GM23338 (cell line): Measurements from ENCODE around the gene CEP44. TPM values are rescaled to one million over a fixed set of nuclear protein-coding genes. Genes with fewer than 3 reads are reported as not detected.

Source experiments
- ATAC-seq: fragments of 200-7000 bp; cut with Tn5 transposase; 3 replicates; pipeline ENCODE4 v1.9.1; 2020
- DNase-seq: peaks from one replicate; pipeline ENCODE4 v3.0.0-alpha.2; 2015; ENCODE audit warnings: low spot score
- H2AFZ ChIP-seq: fragments of 200-600 bp; sonication (generic); 2 replicates; pipeline ENCODE4 v1.8.0; 2016; ENCODE audit warnings: antibody characterized with exemption, mild to moderate bottlenecking, moderate library complexity
- H3F3A ChIP-seq: fragments of 200-600 bp; sonication (generic); replicated peaks from 2 replicates; pipeline ENCODE4 v1.8.0; 2017; ENCODE audit warnings: antibody characterized with exemption, mixed run types, low read depth
- H3K27ac ChIP-seq: fragments of 200-600 bp; sonication (generic); 2 replicates; pipeline ENCODE4 v1.6.1; 2016; ENCODE audit warnings: low read depth
- H3K27me3 ChIP-seq: fragments of 200-600 bp; sonication (generic); 2 replicates; pipeline ENCODE4 v1.8.0; 2016; ENCODE audit warnings: mild to moderate bottlenecking, mixed run types, moderate library complexity; ENCODE audit not compliant: insufficient read depth
- H3K36me3 ChIP-seq: fragments of 200-600 bp; sonication (generic); 2 replicates; pipeline ENCODE4 v1.8.0; 2016; ENCODE audit warnings: mild to moderate bottlenecking; ENCODE audit not compliant: insufficient read depth
- H3K4me1 ChIP-seq: fragments of 200-600 bp; sonication (generic); 2 replicates; pipeline ENCODE4 v1.8.0; 2016; ENCODE audit warnings: mild to moderate bottlenecking, moderate library complexity; ENCODE audit not compliant: insufficient read depth
- H3K4me2 ChIP-seq: fragments of 200-600 bp; sonication (generic); 2 replicates; pipeline ENCODE4 v1.7.1; 2017; ENCODE audit warnings: mixed run types
- H3K4me3 ChIP-seq: fragments of 200-600 bp; sonication (generic); 2 replicates; pipeline ENCODE4 v1.6.1; 2016; ENCODE audit warnings: mixed run types
- H3K79me2 ChIP-seq: fragments of 200-600 bp; sonication (generic); replicated peaks from 2 replicates; pipeline ENCODE4 v1.8.0; 2017; ENCODE audit warnings: mild to moderate bottlenecking; ENCODE audit not compliant: insufficient read depth
- H3K9me2 ChIP-seq: fragments of 200-600 bp; sonication (generic); 2 replicates; pipeline ENCODE4 v1.8.0; 2017; ENCODE audit not compliant: insufficient read depth
- H4K20me1 ChIP-seq: fragments of 200-600 bp; sonication (generic); replicated peaks from 2 replicates; pipeline ENCODE4 v1.8.0; 2017; ENCODE audit warnings: mild to moderate bottlenecking; ENCODE audit not compliant: insufficient read depth
- H3K27ac Mint-ChIP-seq: 2 replicates; pipeline ENCODE4 v1.8.0; 2020; ENCODE audit warnings: inconsistent platforms, mild to moderate bottlenecking, moderate library complexity, mixed read lengths
- H3K27me3 Mint-ChIP-seq: 3 replicates; pipeline ENCODE4 v1.8.0; 2022; ENCODE audit warnings: low read depth, mild to moderate bottlenecking, moderate library complexity, mixed read lengths, inconsistent platforms; ENCODE audit not compliant: insufficient read depth, poor library complexity
- H3K36me3 Mint-ChIP-seq: 3 replicates; pipeline ENCODE4 v1.8.0; 2021; ENCODE audit warnings: low read depth, mild to moderate bottlenecking, inconsistent platforms, moderate library complexity, mixed read lengths
- H3K4me1 Mint-ChIP-seq: 3 replicates; pipeline ENCODE4 v1.8.0; 2020; ENCODE audit warnings: mild to moderate bottlenecking, inconsistent platforms, mixed read lengths
- H3K4me3 Mint-ChIP-seq: 3 replicates; pipeline ENCODE4 v1.8.0; 2021; ENCODE audit warnings: moderate library complexity, mild to moderate bottlenecking, inconsistent platforms, mixed read lengths
- H3K9me3 Mint-ChIP-seq: 3 replicates; pipeline ENCODE4 v1.8.0; 2020; ENCODE audit warnings: moderate library complexity, mild to moderate bottlenecking, inconsistent platforms, mixed read lengths
- CTCF ChIP-seq, 2 experiments: fragments of 200-600 bp in 1 of 2; sonication (generic) in 1 of 2; conservative IDR thresholded peaks; 2 replicates each; pipeline versions ENCODE4 v1.5.1 to v1.6.1; 2016 to 2017; ENCODE audit warnings: antibody characterized with exemption in 2 of 2, low read depth in 2 of 2, mild to moderate bottlenecking in 2 of 2, moderate library complexity in 1 of 2
- EZH2phosphoT487 ChIP-seq: fragments of 200-600 bp; sonication (generic); IDR thresholded peaks from one replicate; pipeline ENCODE4 v1.8.1; 2018; ENCODE audit warnings: antibody characterized with exemption; ENCODE audit not compliant: unreplicated experiment
- polyA plus RNA-seq: library from polyadenylated mRNA; unstranded; fragments of >200 nt; fragmentation: Nextera tagmentation; extraction: Ambion mirVana; gene quantifications from 2 replicates; pipeline ENCODE4 v1.2.1, GENCODE V29; 2016
- total RNA-seq: library from RNA; depleted of rRNA; stranded (reverse); fragments of >200 nt; shearing (Covaris generic); gene quantifications from 2 replicates; pipeline ENCODE4 v1.2.3, GENCODE V29; 2014
- TF ChIP-seq, protein P1 (sequence below): fragments of 250-450 bp; sonication (Bioruptor Pico); IDR thresholded peaks from 2 replicates; pipeline ENCODE4 v1.5.0; 2020; ENCODE audit warnings: mild to moderate bottlenecking, moderate library complexity
- TF ChIP-seq, protein P2 (sequence below): IDR thresholded peaks from 2 replicates; pipeline ENCODE4 v1.6.1; 2016; ENCODE audit warnings: antibody characterized with exemption

The CEP44 gene
- total and polyA plus RNA-seq, 2 experiments from 2014 or later = 12.1 to 17.4 TPM

DNA sequence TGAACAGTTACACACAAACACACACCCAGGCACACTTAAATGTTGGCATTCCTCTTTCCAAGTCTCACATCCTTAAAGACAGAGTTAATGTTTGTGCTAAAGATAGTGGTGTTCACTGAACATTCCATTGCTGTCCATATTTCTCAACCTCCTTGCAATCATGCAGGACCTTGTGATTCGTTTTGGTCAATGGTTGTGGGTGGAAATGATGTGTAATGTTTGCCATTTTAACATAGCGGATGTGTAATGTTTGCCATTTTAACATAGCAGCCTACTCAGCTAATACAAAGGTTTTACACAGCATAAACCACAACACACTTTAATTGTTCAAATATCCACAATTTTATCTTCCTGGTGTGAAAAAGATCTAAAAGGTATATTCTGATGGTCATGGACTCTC lies 93.9 kb downstream of the CEP44 start (continued):
- TF ChIP-seq, protein P1, sequence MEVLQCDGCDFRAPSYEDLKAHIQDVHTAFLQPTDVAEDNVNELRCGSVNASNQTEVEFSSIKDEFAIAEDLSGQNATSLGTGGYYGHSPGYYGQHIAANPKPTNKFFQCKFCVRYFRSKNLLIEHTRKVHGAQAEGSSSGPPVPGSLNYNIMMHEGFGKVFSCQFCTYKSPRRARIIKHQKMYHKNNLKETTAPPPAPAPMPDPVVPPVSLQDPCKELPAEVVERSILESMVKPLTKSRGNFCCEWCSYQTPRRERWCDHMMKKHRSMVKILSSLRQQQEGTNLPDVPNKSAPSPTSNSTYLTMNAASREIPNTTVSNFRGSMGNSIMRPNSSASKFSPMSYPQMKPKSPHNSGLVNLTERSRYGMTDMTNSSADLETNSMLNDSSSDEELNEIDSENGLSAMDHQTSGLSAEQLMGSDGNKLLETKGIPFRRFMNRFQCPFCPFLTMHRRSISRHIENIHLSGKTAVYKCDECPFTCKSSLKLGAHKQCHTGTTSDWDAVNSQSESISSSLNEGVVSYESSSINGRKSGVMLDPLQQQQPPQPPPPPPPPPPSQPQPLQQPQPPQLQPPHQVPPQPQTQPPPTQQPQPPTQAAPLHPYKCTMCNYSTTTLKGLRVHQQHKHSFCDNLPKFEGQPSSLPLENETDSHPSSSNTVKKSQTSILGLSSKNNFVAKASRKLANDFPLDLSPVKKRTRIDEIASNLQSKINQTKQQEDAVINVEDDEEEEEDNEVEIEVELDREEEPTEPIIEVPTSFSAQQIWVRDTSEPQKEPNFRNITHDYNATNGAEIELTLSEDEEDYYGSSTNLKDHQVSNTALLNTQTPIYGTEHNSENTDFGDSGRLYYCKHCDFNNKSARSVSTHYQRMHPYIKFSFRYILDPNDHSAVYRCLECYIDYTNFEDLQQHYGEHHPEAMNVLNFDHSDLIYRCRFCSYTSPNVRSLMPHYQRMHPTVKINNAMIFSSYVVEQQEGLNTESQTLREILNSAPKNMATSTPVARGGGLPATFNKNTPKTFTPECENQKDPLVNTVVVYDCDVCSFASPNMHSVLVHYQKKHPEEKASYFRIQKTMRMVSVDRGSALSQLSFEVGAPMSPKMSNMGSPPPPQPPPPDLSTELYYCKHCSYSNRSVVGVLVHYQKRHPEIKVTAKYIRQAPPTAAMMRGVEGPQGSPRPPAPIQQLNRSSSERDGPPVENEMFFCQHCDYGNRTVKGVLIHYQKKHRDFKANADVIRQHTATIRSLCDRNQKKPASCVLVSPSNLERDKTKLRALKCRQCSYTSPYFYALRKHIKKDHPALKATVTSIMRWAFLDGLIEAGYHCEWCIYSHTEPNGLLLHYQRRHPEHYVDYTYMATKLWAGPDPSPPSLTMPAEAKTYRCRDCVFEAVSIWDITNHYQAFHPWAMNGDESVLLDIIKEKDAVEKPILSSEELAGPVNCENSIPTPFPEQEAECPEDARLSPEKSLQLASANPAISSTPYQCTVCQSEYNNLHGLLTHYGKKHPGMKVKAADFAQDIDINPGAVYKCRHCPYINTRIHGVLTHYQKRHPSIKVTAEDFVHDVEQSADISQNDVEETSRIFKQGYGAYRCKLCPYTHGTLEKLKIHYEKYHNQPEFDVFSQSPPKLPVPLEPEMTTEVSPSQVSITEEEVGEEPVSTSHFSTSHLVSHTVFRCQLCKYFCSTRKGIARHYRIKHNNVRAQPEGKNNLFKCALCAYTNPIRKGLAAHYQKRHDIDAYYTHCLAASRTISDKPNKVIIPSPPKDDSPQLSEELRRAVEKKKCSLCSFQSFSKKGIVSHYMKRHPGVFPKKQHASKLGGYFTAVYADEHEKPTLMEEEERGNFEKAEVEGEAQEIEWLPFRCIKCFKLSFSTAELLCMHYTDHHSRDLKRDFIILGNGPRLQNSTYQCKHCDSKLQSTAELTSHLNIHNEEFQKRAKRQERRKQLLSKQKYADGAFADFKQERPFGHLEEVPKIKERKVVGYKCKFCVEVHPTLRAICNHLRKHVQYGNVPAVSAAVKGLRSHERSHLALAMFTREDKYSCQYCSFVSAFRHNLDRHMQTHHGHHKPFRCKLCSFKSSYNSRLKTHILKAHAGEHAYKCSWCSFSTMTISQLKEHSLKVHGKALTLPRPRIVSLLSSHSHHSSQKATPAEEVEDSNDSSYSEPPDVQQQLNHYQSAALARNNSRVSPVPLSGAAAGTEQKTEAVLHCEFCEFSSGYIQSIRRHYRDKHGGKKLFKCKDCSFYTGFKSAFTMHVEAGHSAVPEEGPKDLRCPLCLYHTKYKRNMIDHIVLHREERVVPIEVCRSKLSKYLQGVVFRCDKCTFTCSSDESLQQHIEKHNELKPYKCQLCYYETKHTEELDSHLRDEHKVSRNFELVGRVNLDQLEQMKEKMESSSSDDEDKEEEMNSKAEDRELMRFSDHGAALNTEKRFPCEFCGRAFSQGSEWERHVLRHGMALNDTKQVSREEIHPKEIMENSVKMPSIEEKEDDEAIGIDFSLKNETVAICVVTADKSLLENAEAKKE (CRISPR knock-in tag) = no peak
- no peak for TF ChIP-seq CTCF (conservative IDR thresholded peaks at IDR 0.05; ENCODE audit: low read depth in 2 of 2)

DNA sequence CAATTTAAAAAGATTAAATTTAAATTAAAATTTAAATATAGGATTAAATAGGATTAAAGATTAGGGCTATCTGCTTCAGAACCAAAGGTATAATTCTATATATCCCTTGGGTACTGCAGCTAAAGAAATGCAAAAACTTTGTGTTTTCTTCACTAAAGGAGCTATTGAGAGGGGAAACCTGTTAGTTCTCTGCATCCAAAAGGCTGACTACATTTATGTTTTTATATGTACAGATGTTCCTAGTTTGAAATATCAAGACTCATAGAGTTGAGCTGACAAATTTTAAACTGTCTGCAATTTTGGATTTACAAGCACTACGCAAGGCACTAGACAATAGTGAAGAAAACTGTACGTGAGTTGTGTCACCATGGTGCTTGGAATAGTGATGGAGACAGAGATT lies 95.2 kb downstream of the CEP44 start:
- no peaks in the 10 kb centered on the region for H3K79me2 ChIP-seq
- peaks cover 6% of the 10 kb centered on the region for H3K27me3 Mint-ChIP-seq

More for the DNA sequence above, 95.2 kb downstream of the CEP44 start:
- Histone ChIP-seq H2AFZ (no peak overlapping the region), H3K4me3 (no peak overlapping the region), H4K20me1 (no peaks in the 10 kb centered on the region), H3K4me2 (no peak overlapping the region), H3F3A (0 out of 2 replicates have a peak, but pooled peaks cover 2% of the 10 kb centered on the region), H3K36me3 (no peaks in the 10 kb centered on the region), H3K27me3 (no peaks in the 10 kb centered on the region), H3K27ac (no peak overlapping the region), H3K9me2 (no peaks in the 10 kb centered on the region; the same call in 1 of the 2 replicates), H3K4me1 (peaks cover 50% of the 10 kb centered on the region)
- ATAC-seq (no peak), DNase-seq (no peak)
- H3K4me1 Mint-ChIP-seq = peaks cover 29% of the 10 kb centered on the region
- TF ChIP-seq, protein P2, sequence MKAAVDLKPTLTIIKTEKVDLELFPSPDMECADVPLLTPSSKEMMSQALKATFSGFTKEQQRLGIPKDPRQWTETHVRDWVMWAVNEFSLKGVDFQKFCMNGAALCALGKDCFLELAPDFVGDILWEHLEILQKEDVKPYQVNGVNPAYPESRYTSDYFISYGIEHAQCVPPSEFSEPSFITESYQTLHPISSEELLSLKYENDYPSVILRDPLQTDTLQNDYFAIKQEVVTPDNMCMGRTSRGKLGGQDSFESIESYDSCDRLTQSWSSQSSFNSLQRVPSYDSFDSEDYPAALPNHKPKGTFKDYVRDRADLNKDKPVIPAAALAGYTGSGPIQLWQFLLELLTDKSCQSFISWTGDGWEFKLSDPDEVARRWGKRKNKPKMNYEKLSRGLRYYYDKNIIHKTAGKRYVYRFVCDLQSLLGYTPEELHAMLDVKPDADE = no peak
- no peak for TF ChIP-seq EZH2phosphoT487
- H3K36me3 Mint-ChIP-seq = peaks cover 3% of the 10 kb centered on the region; the same call in 2 of the 3 replicates
- H3K9me3 Mint-ChIP-seq = peaks cover 11% of the 10 kb centered on the region; the same call in 2 of the 3 replicates
- no peak overlapping the region for H3K27ac Mint-ChIP-seq
- no peak overlapping the region for H3K4me3 Mint-ChIP-seq
